ENCODE data around the gene STN1.

The STN1 gene

DNA sequence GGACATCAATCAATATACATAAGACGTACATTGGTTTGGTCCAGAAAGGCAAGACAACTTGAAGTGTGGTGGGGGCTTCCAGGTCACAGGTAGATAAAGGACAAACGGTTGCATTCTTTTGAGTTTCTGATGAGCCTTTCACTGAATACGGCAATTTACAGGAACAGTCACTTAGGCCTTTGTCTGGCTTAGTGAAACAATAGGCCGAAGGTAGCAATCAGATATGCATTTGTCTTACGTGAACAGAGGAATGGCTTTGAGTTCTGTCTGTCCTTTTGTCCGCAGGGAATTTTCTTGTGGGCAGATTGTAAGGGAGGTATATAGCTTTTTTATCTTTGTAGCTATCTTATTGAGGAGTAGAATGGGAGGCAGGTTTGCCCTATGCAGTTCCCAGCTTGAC is 10.8 kb upstream of the STN1 start:
- DNase-seq = no peak

DNA sequence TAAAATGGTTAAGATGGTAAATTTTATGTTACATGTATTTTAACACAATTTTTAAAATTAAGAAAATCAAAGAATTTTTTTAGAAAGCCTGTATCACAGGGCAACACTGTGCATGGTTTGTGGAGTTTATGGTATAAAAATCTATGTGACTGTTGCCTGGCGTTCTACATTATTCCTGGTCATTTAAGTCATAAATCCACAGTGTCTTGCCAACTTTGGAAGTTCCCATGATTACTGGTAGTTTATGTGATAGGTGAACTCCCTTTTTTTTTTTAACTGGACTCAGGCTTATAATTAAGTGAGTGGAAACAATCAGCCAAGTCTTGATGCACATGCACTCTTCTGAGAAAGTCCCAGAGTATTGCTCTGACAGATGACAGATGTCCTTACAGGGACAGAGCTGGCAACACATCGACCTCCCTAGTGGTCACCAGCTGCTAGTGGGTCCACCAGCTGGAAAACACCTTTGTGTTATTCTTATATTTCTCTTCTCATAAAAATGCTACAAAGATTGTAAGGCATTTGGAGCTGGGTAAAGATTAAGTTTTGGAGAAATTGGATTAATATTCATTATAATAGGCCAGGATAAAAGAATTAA is 8.8 kb upstream of the STN1 start:
- no peak for DNase-seq

DNA sequence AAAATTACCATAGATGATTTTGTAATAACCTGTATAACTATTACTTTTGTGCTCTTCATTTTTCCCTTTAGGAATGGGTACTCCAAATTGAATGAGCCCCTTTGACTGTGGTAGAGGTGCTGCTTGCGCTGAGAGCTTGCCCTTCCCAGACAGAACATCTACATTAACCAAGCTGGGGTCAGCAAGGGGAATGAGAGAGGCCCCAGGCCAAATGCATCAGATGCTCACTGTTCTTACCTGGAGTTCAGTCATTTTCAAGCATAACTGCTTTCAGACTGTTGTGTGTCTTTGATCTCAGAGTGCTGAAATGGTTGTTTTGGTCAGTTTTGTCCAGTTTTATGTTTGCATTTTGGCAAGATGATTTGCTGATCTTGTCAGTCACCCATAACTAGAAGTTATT is 7.6 kb upstream of the STN1 start:
- DNase-seq = no peak

DNA sequence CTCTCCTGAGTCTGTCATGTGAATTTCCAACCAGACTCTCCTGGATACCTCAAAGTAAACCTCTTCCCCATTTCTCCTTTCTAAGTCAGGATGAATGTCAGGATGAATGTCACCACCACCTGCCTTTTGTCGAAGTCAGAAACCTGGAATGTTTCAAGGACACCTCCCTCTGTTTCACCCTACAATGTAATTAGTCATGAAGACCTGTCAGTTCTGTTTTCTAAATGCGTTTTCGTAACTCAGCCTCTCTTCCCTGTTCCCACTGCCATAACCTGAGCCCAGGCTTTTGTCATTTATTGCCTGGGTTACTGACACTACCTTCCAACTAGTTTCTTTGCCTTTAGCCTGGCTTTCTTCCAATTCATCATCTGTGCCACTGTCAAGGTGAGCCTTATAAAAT is 5.5 kb upstream of the STN1 start:
- no peak for DNase-seq

DNA sequence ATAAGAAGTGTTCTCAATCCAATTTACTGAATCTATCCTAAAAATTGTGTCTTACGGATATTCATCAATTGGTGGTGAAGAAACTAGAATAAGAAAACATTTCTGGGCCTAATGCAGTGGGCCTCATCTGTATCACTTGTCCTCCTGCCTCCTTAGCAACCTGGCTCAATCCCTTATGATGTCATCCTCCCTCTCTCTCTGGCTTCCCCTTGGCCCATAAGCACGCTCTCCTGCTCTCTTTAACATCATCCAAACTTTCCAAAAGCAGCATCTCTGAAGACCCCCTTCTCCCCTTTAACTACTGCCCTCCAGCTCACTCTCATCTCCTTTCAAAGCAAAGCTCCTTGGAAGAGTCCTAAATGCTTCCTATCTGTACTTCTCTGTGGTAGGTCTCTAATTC is 4.7 kb upstream of the STN1 start:
- no peak for DNase-seq

DNA sequence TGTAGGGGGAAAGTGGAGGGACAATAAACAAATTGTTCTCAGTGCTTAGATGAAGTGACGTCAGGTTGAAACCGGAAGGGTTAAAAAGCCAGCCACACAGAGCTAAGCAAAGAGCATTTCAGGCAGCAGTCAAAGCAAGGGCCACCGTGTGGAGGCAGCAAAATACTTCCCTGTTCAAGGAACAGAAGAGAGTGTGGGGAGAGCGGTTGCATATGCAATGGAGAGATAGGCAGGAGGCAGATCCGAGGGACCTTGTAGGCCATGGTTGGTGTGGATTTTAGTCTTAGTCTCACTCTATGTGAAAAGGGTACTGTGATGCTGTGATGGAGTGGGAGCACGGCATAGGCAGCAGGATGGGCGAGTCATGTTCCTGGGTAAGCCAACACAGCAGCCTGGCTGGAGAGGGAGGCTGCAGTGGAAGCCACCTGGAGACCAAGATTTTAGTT is 3.8 kb upstream of the STN1 start:
- peak; percentile 31 to 50 for DNase-seq

DNA sequence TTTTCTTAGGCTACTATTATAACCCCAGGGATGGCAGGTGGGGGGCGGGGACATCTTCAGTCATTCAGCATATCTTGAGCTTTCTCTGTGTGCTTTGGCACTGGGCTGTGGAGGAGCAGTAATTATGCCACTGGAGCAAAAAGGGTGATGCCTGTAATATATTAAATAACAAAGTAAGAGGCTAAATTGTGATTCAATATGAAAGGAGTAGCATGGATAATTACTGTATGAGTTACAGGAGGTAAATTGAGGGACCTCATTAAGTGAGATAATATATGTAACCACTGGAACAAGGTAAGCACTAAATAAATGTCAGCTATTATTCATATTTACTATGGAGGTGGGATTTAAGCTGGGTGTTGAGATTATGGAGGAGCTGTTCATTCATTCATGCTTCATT is 3.3 kb upstream of the STN1 start:
- DNase-seq = no peak

DNA sequence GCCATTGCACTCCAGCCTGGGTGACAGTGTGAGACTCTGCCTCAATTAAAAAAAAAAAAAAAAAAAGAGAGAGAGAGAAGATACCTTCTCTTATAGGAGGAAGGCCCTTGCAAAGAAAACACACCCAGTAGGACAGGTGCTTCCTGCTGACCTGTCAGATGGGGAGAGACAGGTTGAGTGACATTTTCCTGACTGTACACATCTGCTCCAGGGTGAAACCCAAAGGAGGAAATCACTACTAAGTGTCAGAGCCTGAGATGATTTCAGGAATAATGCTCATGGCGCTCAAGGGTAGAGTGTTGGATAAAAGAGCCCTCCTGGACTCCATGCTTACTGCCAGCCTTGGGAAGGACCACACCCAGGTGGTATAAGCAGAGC is 1.7 kb upstream of the STN1 start:
- DNase-seq = no peak

DNA sequence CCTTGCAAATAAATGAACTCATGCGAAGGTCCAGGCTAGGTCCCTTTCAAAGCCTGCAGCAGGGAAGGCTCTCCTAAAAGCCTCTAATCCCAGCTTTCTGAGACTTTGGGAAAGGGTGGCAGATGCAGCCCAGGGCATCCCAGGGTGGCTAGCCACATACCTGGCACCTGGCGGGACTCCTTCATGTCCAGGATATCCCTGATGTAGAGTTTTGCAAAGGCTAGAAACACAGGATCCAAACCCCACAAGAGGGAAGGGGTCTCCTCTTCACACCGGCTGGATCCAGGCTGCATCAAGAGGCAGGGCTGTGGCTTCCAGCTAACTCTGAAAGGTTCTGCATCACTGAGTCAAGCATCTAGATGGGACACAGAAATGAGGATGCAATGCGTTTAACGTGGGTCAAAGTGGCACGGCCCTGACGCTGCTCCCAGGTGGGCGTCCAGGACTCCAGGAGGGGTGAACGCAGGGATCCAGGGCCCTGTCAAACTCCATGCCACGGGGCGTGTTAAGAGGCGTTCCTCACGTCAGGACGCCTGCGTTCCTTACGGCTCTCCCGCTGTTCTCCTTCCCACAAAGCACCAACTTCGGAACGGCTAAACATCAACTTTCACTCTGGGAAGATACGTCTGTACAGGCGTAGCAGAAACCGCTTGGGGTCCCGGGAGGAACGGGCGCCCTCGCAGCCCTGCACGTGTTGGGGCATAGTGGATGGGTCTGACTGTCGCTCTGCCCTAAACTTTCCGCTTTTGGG is 507 bp downstream of the STN1 start:
- no peak for DNase-seq

DNA sequence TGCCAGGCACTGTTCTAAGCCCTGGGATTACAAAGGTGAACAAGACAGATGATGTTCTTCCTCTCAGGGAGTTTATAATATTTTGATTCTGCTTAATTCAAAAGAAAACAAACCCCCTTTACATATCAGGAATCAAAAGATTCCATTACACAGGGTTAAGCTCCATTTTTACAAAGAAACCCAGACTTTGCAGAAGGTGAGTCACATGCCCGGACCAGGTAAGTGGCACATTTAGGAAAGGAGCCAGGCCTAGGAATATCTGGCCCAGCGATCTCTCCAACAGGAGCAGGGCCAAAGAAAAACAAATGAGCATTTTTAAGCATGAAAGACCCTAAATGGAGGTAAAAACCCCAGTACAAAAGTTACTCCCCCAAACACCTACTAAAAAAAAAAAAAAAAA is 1.1 kb downstream of the STN1 start:
- no peak for DNase-seq

DNA sequence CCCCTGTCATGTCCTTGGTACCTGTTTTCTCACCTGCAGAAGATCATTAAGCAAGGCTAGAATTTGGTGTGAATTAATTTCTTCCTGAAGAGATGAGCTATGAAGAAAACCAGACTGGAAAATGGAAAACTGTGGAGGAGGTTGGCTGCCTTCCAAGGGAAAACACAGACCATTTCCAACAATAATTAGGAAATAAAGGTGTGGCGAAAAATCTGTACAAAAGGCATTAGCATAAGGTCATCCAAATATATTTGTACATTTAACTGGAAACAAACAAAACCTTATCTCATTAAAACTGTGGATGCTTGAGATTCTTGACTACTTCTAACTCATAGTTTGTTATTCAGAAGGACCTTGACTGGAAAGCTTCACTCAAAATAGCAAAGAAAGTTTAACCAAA is 1.7 kb downstream of the STN1 start:
- DNase-seq = no peak

DNA sequence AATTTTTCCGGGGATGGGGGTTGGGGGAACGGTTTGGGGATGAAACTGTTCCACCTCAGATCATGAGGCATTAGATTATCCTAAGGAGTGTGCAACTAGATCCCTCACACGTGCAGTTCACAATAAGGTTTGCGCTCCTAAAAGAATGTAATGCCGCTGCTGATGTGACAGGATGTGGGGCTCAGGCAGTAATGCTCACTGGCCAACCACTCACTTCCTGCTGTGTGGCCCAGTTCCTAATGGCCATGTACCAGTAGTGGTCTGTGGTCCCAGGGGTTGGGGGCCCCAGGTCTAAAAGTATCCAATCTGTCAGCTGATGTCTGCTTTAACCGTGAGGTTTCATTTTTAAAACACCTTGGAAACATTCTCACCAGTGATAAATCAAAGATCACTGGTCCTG is 2.2 kb downstream of the STN1 start:
- DNase-seq = peak; percentile 18 to 58

DNA sequence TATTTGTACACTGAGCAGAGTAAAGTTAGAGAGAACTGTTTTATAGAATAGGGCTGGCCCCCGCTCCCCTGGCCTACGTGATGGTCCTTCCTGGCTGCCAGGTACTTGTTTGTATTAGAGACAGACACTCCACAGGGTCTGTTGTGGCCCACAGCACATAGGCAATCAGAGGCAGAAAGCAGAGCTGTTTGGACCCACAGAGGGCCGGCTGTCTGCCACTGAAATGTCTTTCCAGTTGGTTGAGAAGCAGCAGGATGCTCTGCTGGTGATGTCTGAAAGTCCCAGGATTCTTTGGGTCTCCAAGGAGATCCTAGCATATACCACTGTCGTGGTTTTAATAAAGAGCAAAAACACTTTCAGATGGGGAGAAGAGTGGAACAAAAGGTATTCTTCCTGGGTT is 5.2 kb downstream of the STN1 start:
- no peak for DNase-seq

DNA sequence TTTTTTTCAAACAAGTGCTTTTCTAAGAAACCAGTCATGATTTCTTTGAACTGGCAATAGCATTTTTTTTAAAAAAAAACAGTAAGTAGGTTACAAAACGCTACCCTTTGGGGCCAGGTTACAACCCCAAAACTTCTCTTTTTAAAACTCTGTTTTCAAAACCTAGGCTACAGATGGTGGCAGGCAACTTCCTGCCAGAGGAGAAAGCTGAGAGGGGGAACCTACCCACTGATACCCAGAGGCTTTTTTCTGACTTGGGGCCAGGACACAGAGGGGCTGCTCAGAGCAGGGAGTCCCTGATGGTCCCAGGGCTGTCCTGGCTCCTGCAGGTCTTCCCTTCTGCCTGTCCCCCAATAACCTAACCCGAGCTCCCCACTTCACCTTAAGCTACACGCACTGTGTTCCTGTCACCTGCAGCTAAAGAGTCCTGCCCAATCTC is 6.9 kb downstream of the STN1 start:
- DNase-seq = peak; percentile 69 to 86

DNA sequence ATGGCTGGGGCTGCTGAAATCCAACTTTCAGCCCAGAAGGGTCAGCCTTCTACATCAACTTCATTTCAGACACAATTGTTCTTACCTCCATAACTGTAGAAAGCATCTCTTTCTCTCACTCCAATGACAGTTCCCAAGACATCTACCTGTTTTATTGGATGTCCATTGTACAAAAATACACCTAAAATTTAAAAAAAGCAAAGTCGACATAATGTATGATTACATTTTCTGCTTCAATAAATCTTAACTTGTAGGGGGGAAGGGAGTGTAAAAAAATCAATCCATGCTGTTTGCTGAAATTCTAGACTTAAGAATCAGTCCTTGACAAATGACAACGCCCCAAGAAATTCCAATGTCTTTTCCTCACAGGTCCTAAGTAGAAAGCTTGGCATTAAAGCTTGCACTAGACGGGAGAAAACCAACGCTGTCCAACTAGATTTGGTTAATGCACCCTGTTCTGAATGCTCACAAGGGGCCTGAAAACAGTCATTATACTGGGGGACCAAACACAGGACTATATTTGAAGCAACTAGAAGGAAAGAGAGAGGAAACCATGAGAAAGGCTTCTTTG is 7.5 kb downstream of the STN1 start:
- no peak for DNase-seq

DNA sequence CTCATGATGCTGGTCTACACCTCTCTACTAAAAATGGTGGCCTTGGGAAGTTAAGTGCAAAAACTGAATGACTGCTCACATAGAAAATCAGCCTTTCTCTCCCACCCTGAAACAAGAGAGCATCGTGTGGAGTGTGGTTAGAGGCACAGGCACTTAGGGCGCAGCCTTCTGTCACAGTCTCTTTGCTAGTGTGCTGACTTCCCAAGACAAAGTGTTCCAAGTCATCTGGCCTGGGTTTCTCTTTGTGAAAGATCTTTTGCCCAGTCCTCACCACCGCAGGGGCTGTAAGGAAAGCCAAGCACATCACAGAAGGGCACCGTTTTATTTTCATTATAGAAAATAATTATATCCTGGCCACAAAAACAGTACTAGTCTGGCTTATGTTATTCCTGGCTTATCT is 12.5 kb downstream of the STN1 start:
- DNase-seq = no peak

DNA sequence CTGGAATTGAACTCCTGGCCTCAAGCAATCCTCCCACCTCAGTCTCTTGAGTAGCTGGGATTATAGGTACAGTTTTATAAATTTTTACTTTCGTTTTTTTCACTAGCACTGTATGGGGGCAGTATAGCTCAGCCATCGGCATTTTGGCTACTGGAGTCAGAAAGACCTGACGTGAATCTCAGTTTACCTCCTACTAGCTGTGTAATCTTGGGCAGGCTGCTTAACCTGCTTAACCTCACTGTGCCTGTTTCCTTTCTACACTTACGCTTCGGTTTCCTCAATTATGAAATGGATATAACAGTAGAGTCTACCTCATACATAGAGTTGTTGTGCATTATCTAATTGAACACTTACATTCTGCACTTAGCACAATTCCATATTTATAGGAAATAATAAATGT is 16.7 kb downstream of the STN1 start:
- DNase-seq = peak in 1 of 2 donors; percentile 42

DNA sequence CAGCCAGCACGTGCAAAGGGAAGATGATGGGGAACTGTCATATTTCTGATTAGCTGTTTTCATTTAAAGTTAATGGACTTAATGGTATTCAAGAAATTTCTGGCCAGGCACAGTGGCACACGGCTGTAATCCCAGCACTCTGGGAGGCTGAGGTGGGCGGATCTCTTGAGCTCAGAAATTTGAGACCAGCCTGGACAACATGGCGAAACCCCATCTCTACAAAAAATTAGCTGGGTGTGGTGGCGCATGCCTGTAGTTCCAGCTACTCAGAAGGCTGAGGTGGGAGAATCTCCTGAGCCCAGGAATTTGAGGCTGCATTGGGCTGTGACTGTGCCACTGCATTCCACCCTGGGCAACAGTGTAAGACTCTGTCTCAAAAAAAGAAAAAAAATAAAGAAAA is 18.7 kb downstream of the STN1 start:
- no peak for DNase-seq

DNA sequence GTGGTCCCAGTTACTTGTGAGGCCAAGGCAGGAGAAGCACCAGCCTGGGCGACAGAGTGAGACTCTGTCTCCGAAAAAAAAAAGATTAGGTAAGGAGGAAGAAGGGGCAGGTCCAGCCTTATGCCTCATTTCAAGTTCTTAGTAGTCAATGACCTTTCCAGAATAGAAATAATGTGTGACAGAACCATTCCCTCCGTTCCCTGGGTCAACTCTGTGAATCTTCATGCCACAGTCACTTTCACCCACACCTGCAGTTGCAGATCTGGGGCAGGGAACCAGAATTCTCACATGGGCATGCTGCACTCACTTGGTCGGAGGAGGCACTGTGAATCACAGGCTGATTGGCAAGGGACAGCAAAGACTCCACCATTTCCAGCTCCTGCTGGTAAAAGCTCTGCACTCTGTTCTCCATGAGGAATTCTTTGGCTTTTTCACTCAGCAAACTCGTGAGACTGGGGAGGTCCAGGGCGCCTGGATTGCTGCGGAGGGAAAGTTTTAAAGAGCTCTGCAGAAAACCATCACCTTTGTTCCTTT is 20.7 kb downstream of the STN1 start:
- DNase-seq = no peak

DNA sequence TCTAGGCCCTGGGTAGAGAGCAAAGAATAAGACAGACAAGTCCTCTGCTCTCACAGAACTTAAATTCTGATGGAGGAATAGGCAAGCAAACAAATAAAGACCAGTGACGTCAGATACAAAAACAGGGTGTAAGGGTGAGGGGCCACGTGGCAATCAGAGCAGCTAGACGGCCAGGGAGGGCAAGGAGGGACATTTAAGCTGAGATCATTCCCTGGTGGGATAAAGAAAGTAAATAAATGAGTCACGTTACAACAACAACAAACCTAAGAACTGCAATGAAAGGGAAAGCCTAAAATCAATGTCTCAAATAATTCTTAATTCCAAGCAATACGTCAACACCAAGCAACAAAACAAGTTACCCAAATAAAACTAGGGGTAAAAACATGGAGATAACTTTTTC is 21.8 kb downstream of the STN1 start:
- no peak for DNase-seq

DNA sequence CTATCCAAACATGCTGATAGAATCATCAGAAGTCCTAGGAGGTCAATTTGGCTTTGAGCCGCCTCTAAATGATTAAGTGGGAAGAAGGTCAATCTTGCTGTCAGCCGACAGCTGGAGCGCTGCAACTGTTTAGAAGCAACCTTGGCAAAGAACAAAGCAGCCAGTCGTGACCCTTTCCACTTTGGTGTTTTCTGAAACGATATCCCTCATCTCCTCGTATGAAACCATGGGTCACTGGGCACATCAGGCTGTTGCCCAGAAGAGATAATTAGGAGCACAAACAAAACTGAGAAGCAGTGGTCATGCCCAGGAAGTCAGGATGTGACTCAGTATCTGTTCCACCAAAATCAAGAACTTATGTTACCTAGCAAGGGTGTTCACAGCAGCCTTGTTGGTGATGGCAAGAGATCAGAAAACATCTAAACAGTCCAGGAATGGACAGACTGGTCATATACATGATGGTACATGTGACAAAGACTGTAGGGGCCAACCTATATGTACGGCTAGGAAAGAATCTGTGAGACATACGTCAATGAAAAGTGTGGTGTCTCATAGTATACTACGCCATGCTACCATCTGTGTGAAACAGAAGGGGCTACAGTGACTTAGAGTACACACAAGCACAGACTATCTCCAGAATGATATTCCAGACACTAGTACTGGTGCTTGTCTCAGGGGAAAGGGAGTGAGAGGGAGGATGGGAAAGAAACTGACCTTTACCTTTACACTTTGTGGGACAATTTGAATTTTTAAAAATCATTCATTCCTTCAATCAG is 22.4 kb downstream of the STN1 start:
- no peak for DNase-seq

DNA sequence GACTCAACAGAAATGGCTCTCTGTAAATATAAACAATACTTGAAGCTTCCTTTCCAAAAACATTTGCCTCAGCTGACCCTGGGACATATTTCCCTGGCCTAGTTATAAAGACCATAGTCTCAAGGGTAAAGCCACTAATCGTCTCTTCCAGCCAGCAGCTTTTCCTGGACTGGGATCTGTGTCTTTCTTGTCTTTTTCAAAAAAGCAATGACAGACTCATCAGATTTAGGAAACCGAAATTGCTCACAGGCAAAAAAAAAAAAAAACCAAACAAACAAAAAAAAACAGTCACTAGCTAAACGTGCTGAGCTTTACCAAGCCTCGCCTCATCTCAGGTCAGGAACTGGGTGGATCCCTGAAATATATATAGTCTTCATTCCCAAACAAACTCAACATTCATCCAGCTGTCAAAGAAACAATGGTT is 23.5 kb downstream of the STN1 start:
- no peak for DNase-seq

DNA sequence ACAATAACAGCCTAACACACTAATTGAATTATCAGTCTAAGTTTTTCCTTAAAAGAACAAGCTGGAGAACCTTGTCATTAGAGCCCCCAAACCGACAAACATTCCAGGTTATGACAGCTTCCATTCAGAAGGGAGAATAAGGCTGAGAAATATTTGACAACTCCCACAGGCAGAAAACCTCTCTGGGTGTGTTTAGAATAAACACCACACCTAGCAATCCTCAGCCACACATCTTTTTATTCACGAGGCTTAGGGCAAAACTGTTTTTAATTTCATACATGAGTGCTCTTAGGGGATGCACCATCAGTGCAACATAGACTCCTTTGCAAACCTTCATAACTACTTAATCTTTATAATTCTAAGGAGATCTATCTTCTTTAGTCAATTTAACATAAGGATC is 24.2 kb downstream of the STN1 start:
- DNase-seq = no peak

DNA sequence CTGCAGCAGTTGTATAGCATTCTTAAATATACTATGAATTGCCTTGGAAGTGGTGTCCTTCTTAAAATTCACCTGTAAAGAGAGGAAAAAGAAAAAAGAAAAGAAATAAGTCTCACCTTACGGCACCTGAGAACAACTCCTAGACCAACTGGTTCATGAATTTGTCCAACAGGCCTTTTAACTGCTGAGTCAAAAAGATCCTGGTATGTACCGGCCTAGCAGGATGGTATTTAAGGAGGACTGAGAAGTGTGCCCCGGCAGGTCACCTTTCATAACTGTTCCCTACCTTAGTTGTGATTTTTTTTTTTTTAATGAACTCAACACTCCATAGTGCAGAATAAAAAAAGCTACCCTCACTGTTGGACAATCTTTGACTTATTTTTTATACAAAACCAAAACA is 25.8 kb downstream of the STN1 start:
- DNase-seq = no peak

Measured in CD4-positive, alpha-beta T cell treated with Interferon alpha-2 for 1 hour (primary cell).